Measurements from ENCODE around the gene KRTAP10-3.

GRCh38 chr21:44530903-44531605 lies 27.5 kb downstream of the KRTAP10-3 start:
- TF ChIP-seq ZNF737 (CRISPR knock-in tag; IDR thresholded peaks at IDR 0.05; ENCODE audit: borderline replicate concordance) (no peak), RBAK (CRISPR knock-in tag; IDR thresholded peaks at IDR 0.05) (no peak), TBP (CRISPR knock-in tag; IDR thresholded peaks at IDR 0.05) (no peak), TOE1 (CRISPR knock-in tag; IDR thresholded peaks at IDR 0.05) (no peak), ZFY (CRISPR knock-in tag; IDR thresholded peaks at IDR 0.05) (no peak)
- TF ChIP-seq, protein P1, sequence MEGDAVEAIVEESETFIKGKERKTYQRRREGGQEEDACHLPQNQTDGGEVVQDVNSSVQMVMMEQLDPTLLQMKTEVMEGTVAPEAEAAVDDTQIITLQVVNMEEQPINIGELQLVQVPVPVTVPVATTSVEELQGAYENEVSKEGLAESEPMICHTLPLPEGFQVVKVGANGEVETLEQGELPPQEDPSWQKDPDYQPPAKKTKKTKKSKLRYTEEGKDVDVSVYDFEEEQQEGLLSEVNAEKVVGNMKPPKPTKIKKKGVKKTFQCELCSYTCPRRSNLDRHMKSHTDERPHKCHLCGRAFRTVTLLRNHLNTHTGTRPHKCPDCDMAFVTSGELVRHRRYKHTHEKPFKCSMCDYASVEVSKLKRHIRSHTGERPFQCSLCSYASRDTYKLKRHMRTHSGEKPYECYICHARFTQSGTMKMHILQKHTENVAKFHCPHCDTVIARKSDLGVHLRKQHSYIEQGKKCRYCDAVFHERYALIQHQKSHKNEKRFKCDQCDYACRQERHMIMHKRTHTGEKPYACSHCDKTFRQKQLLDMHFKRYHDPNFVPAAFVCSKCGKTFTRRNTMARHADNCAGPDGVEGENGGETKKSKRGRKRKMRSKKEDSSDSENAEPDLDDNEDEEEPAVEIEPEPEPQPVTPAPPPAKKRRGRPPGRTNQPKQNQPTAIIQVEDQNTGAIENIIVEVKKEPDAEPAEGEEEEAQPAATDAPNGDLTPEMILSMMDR (CRISPR knock-in tag; IDR thresholded peaks at IDR 0.05) = no peak
